ES-I3 (cell line): ENCODE results near the gene PITPNC1.
"Not testable (repeated sequence)": the region's sequence is repeated elsewhere in the genome, so short reads cannot be mapped to it uniquely, and the experiment has no call there.

Experiments
- H3K36me3 ChIP-seq: 2 replicates; pipeline ENCODE4 v1.6.1; 2013; ENCODE audit warnings: mild to moderate bottlenecking, low read length, control low read depth, moderate library complexity; ENCODE audit not compliant: insufficient read depth
- H3K4me1 ChIP-seq: 2 replicates; pipeline ENCODE4 v1.6.1; 2013; ENCODE audit warnings: mild to moderate bottlenecking, control low read depth, low read length; ENCODE audit not compliant: insufficient read depth
- H3K9ac ChIP-seq: 2 replicates; pipeline ENCODE4 v1.6.1; 2013; ENCODE audit warnings: low read depth, mild to moderate bottlenecking, low read length, moderate library complexity
- H3K9me3 ChIP-seq: 2 replicates; pipeline ENCODE4 v1.6.1; 2013; ENCODE audit warnings: mild to moderate bottlenecking, low read length, moderate library complexity; ENCODE audit not compliant: control insufficient read depth, insufficient read depth

PITPNC1 gene

DNA sequence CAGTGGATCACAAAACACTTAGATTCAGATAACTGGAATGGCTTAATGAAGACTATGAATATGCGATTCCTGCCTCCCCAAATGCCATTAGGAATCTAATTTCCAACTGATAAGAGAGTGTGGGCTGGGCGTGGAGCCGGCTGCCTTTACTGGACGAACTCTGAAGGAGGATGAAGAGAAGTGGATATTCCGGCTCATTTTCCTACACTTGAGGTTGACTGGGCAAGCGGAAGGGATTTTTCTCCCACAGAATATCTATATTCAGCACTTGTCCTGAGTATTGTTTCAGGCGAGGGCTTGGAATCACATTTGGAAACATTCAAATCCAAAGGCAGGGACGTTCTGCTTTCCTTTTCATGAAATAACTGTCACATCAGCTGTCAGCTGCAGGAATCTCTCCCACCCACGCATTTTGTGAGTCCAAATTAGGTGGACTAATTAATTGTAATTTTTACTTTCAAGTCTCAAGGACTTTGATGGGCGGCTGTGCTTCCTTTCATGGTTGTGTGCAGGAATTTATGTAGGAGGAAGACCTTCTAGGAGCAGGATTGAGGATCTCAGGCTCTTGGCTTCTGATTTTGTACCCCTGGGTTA lies 138.5 kb downstream of the PITPNC1 start:
- peaks cover 28% of the 10 kb centered on the region for H3K4me1 ChIP-seq
- H3K9ac ChIP-seq, result no peak overlapping the region
- no peaks in the 10 kb centered on the region for H3K9me3 ChIP-seq
- H3K36me3 ChIP-seq, result no peaks in the 10 kb centered on the region

DNA sequence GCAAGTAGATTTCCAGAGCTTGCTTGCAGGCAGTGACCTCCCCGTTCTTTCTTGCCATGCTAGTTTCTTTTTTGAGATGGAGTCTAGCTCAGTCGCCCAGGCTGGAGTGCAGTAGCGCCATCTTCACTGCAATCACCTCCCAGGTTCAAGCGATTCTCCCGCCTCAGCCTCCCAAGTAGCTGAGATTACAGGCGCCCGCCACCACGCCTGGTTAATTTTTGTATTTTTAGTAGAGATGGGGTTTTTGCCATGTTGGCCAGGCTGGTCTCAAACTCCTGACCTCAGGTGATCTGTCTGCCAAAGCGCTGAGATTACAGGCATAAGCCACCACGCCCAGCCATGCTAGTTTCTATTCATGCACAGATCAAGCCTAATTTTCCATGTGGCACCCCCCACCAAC lies 139.5 kb downstream of the PITPNC1 start:
- peaks cover 38% of the 10 kb centered on the region for H3K4me1 ChIP-seq
- H3K9me3 ChIP-seq, H3K9ac ChIP-seq, H3K36me3 ChIP-seq: not testable (repeated sequence)

DNA sequence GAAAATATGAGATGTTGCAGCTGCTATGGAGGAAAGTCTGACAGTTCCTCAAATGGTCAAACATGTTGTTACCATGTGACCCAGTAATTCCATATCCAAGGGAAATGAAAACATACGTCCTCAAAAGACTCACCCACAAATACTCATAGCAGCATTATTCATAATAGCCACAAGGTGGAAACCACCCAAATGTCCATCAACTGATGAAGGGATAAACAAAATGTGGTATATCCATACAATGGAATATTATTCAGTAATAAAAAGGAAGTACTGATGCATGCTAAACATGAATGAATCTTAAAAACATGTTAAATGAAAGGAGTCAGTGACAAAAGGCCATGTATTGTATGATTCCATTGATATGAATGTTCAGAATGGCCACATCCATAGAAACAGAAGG lies 140.2 kb downstream of the PITPNC1 start:
- no peaks in the 10 kb centered on the region for H3K36me3 ChIP-seq
- H3K9me3 ChIP-seq, result no peaks in the 10 kb centered on the region
- peaks cover 44% of the 10 kb centered on the region for H3K4me1 ChIP-seq
- H3K9ac ChIP-seq, result no peak overlapping the region

DNA sequence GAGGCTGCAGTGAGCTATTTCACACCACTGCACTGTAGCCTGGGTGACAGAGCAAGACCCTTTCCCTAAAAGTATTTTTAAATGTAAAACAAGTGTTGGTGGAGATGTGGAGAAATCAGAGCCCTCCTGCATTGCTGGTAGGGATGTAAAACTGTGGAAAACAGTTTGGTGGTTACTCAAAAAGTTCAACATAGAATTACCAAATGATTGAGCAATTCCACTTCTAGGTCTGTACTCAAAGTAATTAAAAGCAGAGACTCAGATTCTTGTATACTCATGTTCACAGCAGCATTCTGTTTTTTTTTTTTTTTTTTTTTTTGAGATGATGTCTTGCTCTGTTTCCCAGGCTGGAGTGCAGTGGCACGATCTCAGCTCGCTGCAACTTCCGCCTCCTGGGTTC lies 141.8 kb downstream of the PITPNC1 start:
- no peaks in the 10 kb centered on the region for H3K36me3 ChIP-seq
- H3K9me3 ChIP-seq, result no peaks in the 10 kb centered on the region
- no peak overlapping the region for H3K9ac ChIP-seq
- H3K4me1 ChIP-seq, result peaks cover 57% of the 10 kb centered on the region

DNA sequence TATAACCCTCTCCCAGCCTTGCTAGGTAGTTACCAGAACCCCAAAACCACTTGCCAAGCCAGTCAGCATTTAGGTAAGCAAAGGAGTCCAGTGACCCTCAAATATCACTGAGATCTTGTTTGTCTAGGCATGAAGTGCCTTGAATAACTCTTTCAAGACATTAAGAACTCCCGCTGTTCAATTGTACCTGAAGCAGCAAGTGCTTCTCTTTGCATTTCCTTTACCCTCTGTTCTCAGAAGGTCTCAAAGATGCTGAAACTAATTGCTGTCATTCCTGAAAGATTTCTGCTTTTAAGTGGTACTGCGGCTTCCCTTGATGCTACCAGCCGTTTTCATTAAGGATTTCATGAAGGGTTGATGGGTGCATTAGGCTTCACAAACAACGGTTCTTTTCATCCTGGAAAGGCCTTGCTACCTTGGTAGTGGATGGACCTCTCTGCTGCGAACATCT lies 142.7 kb downstream of the PITPNC1 start:
- H3K9me3 ChIP-seq, result no peaks in the 10 kb centered on the region
- H3K36me3 ChIP-seq, result no peaks in the 10 kb centered on the region
- peaks cover 54% of the 10 kb centered on the region for H3K4me1 ChIP-seq
- H3K9ac ChIP-seq, result no peak overlapping the region

DNA sequence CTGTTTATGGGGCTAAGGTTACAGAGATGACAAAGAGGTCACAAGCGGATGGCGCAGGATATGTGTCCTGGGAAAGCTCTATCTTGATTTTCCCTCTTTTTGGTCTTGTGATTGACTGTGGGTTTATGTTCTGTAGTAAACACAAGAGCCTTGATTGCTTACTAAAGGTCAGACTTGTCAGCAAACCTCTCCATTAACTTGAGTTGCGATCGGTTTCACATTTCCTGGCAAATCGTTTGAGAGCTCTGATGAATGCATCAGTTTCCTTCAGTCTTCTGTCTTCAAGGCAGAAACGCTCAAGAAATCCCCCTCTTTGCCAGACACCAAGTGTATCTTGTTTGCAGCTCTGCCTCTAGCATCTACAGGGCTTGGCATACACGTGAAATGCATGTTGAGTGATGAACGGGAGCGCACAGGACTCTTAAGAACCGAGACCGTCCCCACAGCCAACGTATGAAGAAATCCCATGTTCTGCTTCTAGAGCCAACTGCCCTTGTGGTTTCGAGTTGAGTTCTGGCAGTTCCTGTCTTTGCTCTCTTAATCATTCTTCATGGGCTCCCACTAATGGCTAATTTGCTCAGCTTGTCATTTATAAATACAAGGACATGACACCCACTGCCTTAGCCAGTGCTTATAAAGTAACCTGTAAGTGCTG lies 143.3 kb downstream of the PITPNC1 start:
- H3K9ac ChIP-seq, result no peak overlapping the region
- H3K4me1 ChIP-seq, result peaks cover 50% of the 10 kb centered on the region
- H3K9me3 ChIP-seq, result no peaks in the 10 kb centered on the region
- no peaks in the 10 kb centered on the region for H3K36me3 ChIP-seq

DNA sequence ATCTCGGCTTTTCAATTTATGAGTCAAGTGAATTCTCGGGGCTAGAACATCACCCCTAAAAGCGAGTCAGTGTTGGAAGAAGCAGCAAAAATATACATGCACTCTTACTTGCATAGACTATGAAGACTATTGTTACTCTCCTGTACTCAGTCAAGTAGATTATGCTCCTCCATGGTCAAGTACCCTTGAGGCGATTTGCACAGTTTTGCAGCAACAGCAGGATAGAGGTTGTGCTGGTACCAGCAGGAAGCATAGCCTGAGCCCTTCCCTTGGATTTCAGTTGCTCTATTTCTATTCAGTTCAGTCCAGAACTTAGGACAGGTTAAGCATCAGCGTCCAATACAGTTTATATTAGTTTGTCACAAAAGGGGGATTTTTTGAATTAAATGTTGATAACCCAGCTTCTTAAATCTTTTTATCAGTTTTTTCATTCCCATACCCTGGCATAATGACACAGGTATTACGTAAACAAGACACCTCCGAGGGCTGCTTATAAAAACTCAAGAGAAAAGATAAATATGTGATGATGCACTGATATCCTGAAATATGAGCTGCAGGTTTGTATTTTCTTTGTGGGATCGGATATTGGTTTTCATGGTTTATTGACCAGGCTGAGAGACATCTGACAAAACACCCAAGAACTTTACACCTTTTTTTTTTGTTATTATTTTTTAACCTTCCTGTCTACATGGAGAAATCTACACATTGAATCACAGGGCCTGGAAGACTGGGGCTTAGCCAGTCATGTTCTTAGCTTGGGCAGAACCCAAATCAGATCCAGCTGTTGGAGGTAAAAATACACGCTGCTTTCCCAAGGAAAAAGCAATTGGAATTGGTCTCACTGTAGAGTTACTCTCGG lies 144.1 kb downstream of the PITPNC1 start:
- no peaks in the 10 kb centered on the region for H3K36me3 ChIP-seq
- no peak overlapping the region for H3K9ac ChIP-seq
- no peaks in the 10 kb centered on the region for H3K9me3 ChIP-seq
- peaks cover 43% of the 10 kb centered on the region for H3K4me1 ChIP-seq

DNA sequence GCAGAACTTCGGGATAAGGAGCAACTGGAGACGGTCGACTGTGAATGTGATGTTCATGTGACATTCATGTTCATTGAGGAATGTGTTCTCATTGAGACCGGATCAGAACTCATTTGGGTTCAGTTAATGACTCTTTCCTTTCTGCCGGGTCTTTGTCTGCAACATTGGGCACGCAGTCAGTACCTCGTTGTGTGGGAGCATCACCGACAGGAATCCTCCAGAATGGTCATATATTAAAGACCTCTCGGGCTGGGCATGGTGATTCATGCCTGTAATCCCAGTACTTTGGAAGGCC lies 144.6 kb downstream of the PITPNC1 start:
- no peaks in the 10 kb centered on the region for H3K9me3 ChIP-seq
- no peaks in the 10 kb centered on the region for H3K36me3 ChIP-seq
- H3K9ac ChIP-seq, result no peak overlapping the region
- H3K4me1 ChIP-seq, result peaks cover 42% of the 10 kb centered on the region

DNA sequence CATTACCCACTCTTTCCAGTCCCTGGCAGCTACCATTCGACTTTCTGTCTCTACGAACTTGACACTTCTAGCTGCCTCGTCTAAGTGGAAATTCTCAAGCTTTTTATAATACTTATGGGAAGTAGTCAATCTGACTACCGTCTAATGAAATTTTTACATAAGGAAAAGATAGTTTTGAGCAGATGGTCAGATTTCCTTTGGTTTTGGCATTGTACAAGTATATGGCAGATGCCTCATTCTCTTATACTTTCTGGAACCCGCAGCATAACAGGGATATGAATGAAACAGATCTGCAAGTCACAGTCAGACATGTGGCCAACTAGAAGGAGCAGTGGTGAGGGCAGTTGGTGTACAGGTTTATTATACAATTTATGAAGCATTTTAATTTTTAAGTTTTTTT lies 146.0 kb downstream of the PITPNC1 start:
- Histone ChIP-seq H3K36me3 (no peaks in the 10 kb centered on the region), H3K9ac (no peak overlapping the region), H3K9me3 (no peaks in the 10 kb centered on the region), H3K4me1 (peaks cover 42% of the 10 kb centered on the region)

DNA sequence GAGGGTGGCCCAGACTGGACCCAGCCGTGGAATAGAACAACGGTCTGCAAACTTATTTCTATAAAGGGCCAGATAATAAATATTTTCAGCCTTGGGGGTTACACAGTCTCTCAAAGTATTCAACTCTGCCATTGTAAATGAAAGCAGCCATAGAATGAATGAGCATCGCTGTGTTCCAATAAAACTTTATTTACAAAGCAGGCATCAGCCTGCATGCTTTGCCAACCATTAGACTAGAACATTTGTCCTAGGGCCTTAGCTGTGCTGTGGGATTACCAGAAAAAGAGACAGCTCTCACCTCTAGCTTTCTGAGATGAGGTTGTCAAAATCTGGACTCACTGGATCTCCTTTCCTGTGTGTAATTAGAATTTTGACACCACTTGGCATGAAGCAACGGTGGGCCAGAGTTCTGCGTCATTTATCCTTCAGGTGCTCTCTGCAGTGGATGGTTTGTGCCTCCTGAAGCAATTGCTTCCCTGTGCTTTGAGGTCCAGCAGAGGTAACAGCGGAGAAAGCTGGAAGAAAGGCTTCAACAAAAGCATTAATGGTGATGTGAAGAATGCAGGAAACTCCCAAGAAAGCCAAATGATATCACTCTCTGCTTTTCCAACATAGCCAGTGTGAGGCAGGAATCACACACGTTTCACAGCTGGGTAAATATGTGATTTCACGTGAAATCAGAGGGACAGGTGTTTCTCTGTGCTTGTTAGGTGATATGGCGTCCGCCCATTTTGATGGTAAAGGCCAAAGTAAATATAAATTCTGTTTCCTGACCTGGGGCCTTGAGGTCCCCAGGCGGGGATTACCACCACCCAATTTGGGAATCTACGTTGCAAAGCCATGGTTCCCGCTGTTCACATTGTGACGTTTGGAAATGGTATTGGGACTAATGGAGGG lies 148.4 kb downstream of the PITPNC1 start:
- H3K9me3 ChIP-seq, result no peaks in the 10 kb centered on the region
- peaks cover 47% of the 10 kb centered on the region for H3K4me1 ChIP-seq
- no peaks in the 10 kb centered on the region for H3K36me3 ChIP-seq
- no peak overlapping the region for H3K9ac ChIP-seq

DNA sequence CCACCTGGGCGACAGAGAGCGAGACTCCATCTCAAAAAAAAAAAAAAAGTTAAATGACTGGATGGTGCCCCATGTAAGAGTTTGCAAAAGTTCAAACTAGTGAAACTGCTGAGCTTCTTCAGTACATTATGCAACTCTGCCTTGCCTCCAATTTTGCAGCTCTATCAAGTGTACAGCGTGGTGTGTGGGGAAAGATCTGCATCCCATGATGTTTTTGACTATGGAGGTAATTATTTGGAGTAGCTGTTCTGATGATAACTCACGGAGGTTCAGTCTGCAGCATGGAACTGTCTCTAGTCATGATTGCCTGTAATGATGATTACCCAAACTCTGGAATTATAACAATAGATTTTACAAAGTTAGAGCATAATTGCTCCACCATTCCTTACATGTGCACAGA lies 149.6 kb downstream of the PITPNC1 start:
- Histone ChIP-seq H3K9ac (no peak overlapping the region), H3K9me3 (no peaks in the 10 kb centered on the region), H3K36me3 (no peaks in the 10 kb centered on the region), H3K4me1 (peaks cover 41% of the 10 kb centered on the region)

DNA sequence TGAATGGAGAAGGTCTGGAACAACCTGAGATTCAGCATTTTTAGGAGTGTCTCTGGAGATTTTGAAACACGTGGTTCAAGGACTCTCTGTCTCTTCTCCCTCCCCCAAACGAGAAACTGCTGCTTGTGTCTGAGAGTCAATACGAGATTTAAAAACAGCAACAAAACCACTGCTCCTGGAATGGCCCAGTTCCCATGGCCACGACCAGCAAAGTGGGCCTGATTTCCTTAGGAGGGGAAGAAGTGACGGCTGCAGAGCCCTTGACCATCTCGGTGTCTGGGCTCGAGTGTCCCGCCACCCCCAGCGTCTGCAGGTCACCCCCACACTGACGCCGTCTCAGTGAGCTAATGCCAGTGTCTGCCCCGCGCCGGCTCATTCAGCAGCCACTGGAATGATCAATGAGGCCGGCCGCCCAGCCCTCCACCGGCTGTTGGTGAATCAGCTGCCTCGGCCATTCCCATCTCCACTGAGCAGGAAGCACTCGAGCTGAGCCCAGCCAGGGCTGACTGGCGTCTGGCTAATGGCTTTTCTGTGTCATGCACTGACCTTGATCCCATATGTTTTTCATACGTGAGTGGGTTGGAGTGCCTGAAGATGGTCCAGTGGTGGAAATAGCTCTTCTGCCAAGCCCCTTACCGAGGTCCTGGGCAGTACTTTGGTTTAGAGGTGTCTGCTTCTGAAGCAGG lies 151.8 kb downstream of the PITPNC1 start:
- Histone ChIP-seq H3K4me1 (peaks cover 23% of the 10 kb centered on the region), H3K9me3 (no peaks in the 10 kb centered on the region), H3K36me3 (no peaks in the 10 kb centered on the region), H3K9ac (peak overlapping the region; percentile 26)

DNA sequence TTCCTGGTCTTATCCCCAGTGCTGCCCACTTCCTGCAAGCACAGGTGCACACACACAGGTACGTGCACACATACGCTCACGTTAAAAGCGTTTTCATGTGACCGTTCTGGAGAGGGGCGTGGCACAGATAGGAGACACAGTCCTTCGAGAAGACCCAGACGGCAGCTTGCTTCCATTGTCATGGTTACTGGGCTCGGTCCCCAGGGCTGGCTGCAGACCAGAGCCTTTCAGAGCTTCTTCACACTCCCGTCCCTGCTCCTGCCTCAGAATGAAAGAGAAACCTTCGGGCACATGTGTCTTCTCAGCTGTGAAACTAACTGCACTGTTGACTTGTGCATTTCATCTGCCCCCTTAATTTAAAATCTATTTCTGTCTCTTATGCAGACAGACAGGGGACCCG lies 154.2 kb downstream of the PITPNC1 start:
- H3K36me3 ChIP-seq, result no peaks in the 10 kb centered on the region
- no peaks in the 10 kb centered on the region for H3K9me3 ChIP-seq
- H3K9ac ChIP-seq, result no peak overlapping the region
- H3K4me1 ChIP-seq, result peaks cover 29% of the 10 kb centered on the region
